HL-60 (cell line): Measurements from ENCODE around the gene ZNF462.

Experiments used
- DNase-seq, 2 experiments: peaks; one replicate each; pipeline ENCODE4 v3.0.0-alpha.2; 2010 to 2020; ENCODE audit warnings: low read depth in 1 of 2, low spot score in 1 of 2
- H3K27ac ChIP-seq: fragments of 250-450 bp; sonication (Bioruptor Pico); replicated peaks from 2 replicates; pipeline ENCODE4 v1.5.1; 2020; ENCODE audit warnings: mild to moderate bottlenecking, moderate library complexity
- H3K27me3 ChIP-seq: fragments of 250-450 bp; sonication (Bioruptor Pico); 2 replicates; pipeline ENCODE4 v1.5.1; 2021; ENCODE audit warnings: mild to moderate bottlenecking, moderate library complexity; ENCODE audit not compliant: insufficient read depth, poor library complexity, severe bottlenecking
- H3K4me3 ChIP-seq: replicated peaks from 2 replicates; pipeline ENCODE4 v1.5.1; 2011; ENCODE audit warnings: mild to moderate bottlenecking, control low read depth, low read length; ENCODE audit not compliant: insufficient read depth
- CTCF ChIP-seq: IDR thresholded peaks from one replicate; pipeline ENCODE4 v1.5.1; 2011; ENCODE audit warnings: low read length, control low read depth, inconsistent platforms; ENCODE audit not compliant: insufficient read depth
- GABPA ChIP-seq: IDR thresholded peaks from 2 replicates; pipeline ENCODE4 v1.6.1; 2012; ENCODE audit warnings: low read depth
- POLR2AphosphoS5 ChIP-seq: IDR thresholded peaks from 2 replicates; pipeline ENCODE4 v1.6.1; 2012; ENCODE audit warnings: low read depth
- REST ChIP-seq: IDR thresholded peaks from 2 replicates; pipeline ENCODE4 v1.6.1; 2012; ENCODE audit warnings: low read depth; ENCODE audit not compliant: insufficient replicate concordance
- SPI1 ChIP-seq: IDR thresholded peaks from 2 replicates; pipeline ENCODE4 v1.6.1; 2012; ENCODE audit warnings: low read depth, mild to moderate bottlenecking, borderline replicate concordance

Gene ZNF462

DNA sequence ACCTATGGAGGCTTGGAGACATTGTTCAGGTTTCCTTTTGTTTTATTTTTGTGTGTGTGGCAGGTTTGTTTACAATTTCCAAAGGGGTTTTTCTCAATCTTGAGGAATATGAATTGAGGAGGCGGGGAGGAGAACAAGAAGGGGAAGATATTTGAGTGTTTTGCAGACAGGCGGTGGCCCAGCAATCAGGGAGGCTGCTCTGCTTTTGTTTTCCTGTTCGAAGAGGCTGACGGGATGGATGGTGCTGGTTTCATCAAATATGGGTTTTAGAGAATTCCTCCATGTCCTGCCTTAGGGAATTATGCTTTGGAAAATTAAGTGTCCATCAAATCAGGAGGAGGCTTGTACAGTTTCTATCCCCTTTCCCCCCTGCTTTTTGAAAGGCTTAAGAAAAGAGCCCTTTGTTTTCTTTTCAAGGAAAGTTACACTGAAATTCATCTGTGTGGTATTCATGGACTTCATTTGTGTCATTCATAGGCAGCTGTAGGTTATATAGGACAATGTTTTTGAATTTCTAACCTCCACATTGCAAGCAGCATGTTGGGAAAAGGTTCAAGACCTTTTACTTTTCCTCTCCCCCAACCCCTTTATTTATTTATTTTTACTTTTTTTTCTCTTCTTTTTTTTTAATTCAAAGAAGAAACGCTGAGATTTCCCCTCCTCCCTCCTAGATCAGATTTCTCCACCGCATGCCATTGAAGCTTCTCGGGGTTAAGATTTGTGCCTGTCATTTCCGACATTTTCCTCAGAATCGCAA, 107.4 kb downstream of the ZNF462 start:
- Histone ChIP-seq H3K27ac (no peak overlapping the region), H3K4me3 (no peak overlapping the region), H3K27me3 (no peaks in the 10 kb centered on the region)
- no peak for DNase-seq
- TF ChIP-seq SPI1 (no peak), POLR2AphosphoS5 (no peak), CTCF (no peak), REST (no peak), GABPA (no peak)

- Histone ChIP-seq H3K27me3 (no peaks in the 10 kb centered on the region), H3K27ac (no peak overlapping the region), H3K4me3 (no peak overlapping the region)
- no peak for DNase-seq
- TF ChIP-seq SPI1 (no peak), GABPA (no peak), CTCF (no peak), REST (no peak), POLR2AphosphoS5 (no peak)
Observed at GRCh38 chr9:106970976-106971457, 108.1 kb downstream of the ZNF462 start.

- DNase-seq, result no peak
- no peaks in the 10 kb centered on the region for H3K27me3 ChIP-seq
- H3K4me3 ChIP-seq, result no peak overlapping the region
- no peak overlapping the region for H3K27ac ChIP-seq
- no peak for TF ChIP-seq GABPA
- TF ChIP-seq CTCF, result no peak
- no peak for TF ChIP-seq SPI1
- TF ChIP-seq POLR2AphosphoS5, result no peak
- no peak for TF ChIP-seq REST
Observed at GRCh38 chr9:106972082-106972481, 109.1 kb downstream of the ZNF462 start.
